HepG2 (cell line): ENCODE results near the gene CAGE1. TPM values are rescaled to one million over a fixed set of nuclear protein-coding genes. Genes with fewer than 3 reads are reported as not detected.

Source experiments
- AKAP8 ChIP-seq: sonication (generic); formaldehyde crosslinking; IDR thresholded peaks from 2 replicates; pipeline ENCODE4 v1.5.1; 2020; ENCODE audit warnings: mild to moderate bottlenecking, missing genetic modification reagents
- ATF4 ChIP-seq, 2 experiments: fragments of 450-650 bp in 1 of 2; sonication (generic) in 1 of 2; formaldehyde crosslinking; IDR thresholded peaks; 2 replicates each; pipeline versions ENCODE4 v1.5.0 to v1.8.0; 2020 to 2022; ENCODE audit warnings: mild to moderate bottlenecking in 1 of 2, missing genetic modification reagents in 1 of 2
- CERS6 ChIP-seq: sonication (generic); formaldehyde crosslinking; IDR thresholded peaks from 2 replicates; pipeline ENCODE4 v1.5.0; 2020; ENCODE audit warnings: missing genetic modification reagents
- CHD2 ChIP-seq: IDR thresholded peaks from 2 replicates; pipeline ENCODE4 v1.6.1; 2011; ENCODE audit warnings: low read depth, low read length, improper control_type of control experiment
- CREM ChIP-seq, 2 experiments: sonication (generic) in 1 of 2; formaldehyde crosslinking in 1 of 2; IDR thresholded peaks; 2 replicates each; pipeline versions ENCODE4 v1.4.0 to v1.6.1; 2016 to 2020; ENCODE audit warnings: antibody characterized with exemption in 1 of 2, mild to moderate bottlenecking in 1 of 2, missing genetic modification reagents in 1 of 2
- E2F1 ChIP-seq: sonication (generic); formaldehyde crosslinking; IDR thresholded peaks from 2 replicates; pipeline ENCODE4 v1.5.0; 2020; ENCODE audit warnings: missing genetic modification reagents
- ETS1 ChIP-seq: sonication (generic); formaldehyde crosslinking; IDR thresholded peaks from 2 replicates; pipeline ENCODE4 v1.4.0; 2020; ENCODE audit warnings: missing genetic modification reagents
- GATAD1 ChIP-seq: IDR thresholded peaks from 2 replicates; pipeline ENCODE4 v1.6.1; 2016; ENCODE audit warnings: missing genetic modification reagents, missing compliant biosample characterization
- IKZF4 ChIP-seq: sonication (generic); formaldehyde crosslinking; IDR thresholded peaks from 2 replicates; pipeline ENCODE4 v1.5.1; 2020; ENCODE audit warnings: borderline replicate concordance, mild to moderate bottlenecking, low read depth, missing genetic modification reagents; ENCODE audit errors: not compliant biosample characterization
- MLXIP ChIP-seq: sonication (generic); formaldehyde crosslinking; IDR thresholded peaks from 2 replicates; pipeline ENCODE4 v1.9.0; 2021; ENCODE audit warnings: missing genetic modification reagents, borderline replicate concordance
- MTF2 ChIP-seq: sonication (generic); formaldehyde crosslinking; IDR thresholded peaks from 2 replicates; pipeline ENCODE4 v1.5.0; 2020; ENCODE audit warnings: missing genetic modification reagents, borderline replicate concordance
- REL ChIP-seq: sonication (generic); formaldehyde crosslinking; conservative IDR thresholded peaks from 2 replicates; pipeline ENCODE4 v1.8.0; 2022; ENCODE audit warnings: mild to moderate bottlenecking, missing genetic modification reagents, moderate library complexity
- RELA ChIP-seq: sonication (generic); formaldehyde crosslinking; IDR thresholded peaks from 2 replicates; pipeline ENCODE4 v1.4.0; 2020; ENCODE audit warnings: missing genetic modification reagents
- SATB2 ChIP-seq: sonication (generic); formaldehyde crosslinking; IDR thresholded peaks from 2 replicates; pipeline ENCODE4 v1.5.0; 2020; ENCODE audit warnings: missing genetic modification reagents
- ZBTB3 ChIP-seq: sonication (generic); formaldehyde crosslinking; IDR thresholded peaks from 2 replicates; pipeline ENCODE4 v1.4.0; 2020; ENCODE audit warnings: low read depth, mild to moderate bottlenecking, moderate library complexity, missing genetic modification reagents, borderline replicate concordance
- ZBTB38 ChIP-seq: sonication (generic); formaldehyde crosslinking; IDR thresholded peaks from 2 replicates; pipeline ENCODE4 v1.5.1; 2020; ENCODE audit warnings: mild to moderate bottlenecking, missing genetic modification reagents
- ZFP90 ChIP-seq: sonication (generic); formaldehyde crosslinking; IDR thresholded peaks from 2 replicates; pipeline ENCODE4 v1.8.0; 2022; ENCODE audit warnings: missing genetic modification reagents, mild to moderate bottlenecking, inconsistent platforms, borderline replicate concordance
- ZNF251 ChIP-seq: sonication (generic); formaldehyde crosslinking; IDR thresholded peaks from 2 replicates; pipeline ENCODE4 v1.9.0; 2021; ENCODE audit warnings: mild to moderate bottlenecking, missing genetic modification reagents
- ZNF704 ChIP-seq: sonication (generic); formaldehyde crosslinking; IDR thresholded peaks from 2 replicates; pipeline ENCODE4 v1.8.1; 2023; ENCODE audit warnings: mild to moderate bottlenecking, inconsistent platforms, moderate library complexity, missing genetic modification reagents, borderline replicate concordance
- polyA plus RNA-seq, 8 experiments: library from polyadenylated mRNA; depleted of rRNA in 3 of 8; stranded (reverse) in 7 of 8; unstranded in 1 of 8; fragments of >200 nt; fragmentation: Illumina TruSeq in 4 of 8; extraction: Trizol in 4 of 8; gene quantifications; 2 replicates each; pipeline versions ENCODE4 v1.2.1 to v1.2.3, GENCODE V29; 2011 to 2016; ENCODE audit warnings: low read depth in 4 of 8, missing spikeins in 1 of 8, mixed read lengths in 1 of 8; ENCODE audit not compliant: insufficient read depth in 1 of 8
- total RNA-seq, 5 experiments: library from RNA; depleted of rRNA; stranded (reverse); fragments of >200 nt; fragmentation: Illumina TruSeq; extraction: Trizol; gene quantifications; 2 replicates each; pipeline ENCODE4 v1.2.3, GENCODE V29; 2016; ENCODE audit warnings: low read depth in 1 of 5

Gene CAGE1
- total and polyA plus RNA-seq, 2 of the 13 experiments (the other 11 are each of a cell fraction or from before 2014, with no cell fraction given) = 0.03 to 0.15 TPM

- TF ChIP-seq RELA (no peak), MTF2 (CRISPR knock-in tag) (no peak), ZNF251 (CRISPR knock-in tag) (no peak), MLXIP (CRISPR knock-in tag) (no peak; the same call in 1 of the 2 replicates), ATF4 (CRISPR knock-in tag; IDR thresholded peaks at IDR 0.05) (peak in 1 of 2 experiments; percentile 10; a peak in 1 of 4 replicates), E2F1 (CRISPR knock-in tag) (no peak), IKZF4 (CRISPR knock-in tag) (no peak), SATB2 (no peak), ZBTB3 (CRISPR knock-in tag) (no peak), CREM (IDR thresholded peaks at IDR 0.05) (no peak), CREM (CRISPR knock-in tag; IDR thresholded peaks at IDR 0.05) (no peak), CERS6 (0 out of 2 replicates have a peak, but pooled peaks have one; percentile 6), CHD2 (no peak), ETS1 (CRISPR knock-in tag) (no peak), ZBTB38 (CRISPR knock-in tag) (peak; percentile 81; the same call in 1 of the 2 replicates), REL (CRISPR knock-in tag) (no peak), ZFP90 (CRISPR knock-in tag) (0 out of 2 replicates have a peak, but pooled peaks have one; percentile 9), AKAP8 (CRISPR knock-in tag) (no peak), GATAD1 (CRISPR knock-in tag) (no peak), ZNF704 (CRISPR knock-in tag) (no peak; the same call in 1 of the 2 replicates)
These were observed 75.9 kb downstream of the CAGE1 start (continued) for GRCh38 chr6:7313505-7314165.
